ENCODE measurements around the gene RWDD2A.

- TF ChIP-seq CTCF (IDR thresholded peaks at IDR 0.05; ENCODE audit: low read depth, low read length) (no peak), EZH2phosphoT487 (IDR thresholded peaks at IDR 0.05; ENCODE audit: low read depth) (no peak)
Observed at GRCh38 chr6:83226517-83226916, 33.4 kb downstream of the RWDD2A start.
